Measurements from ENCODE around the gene BSDC1. TPM values are rescaled to one million over a fixed set of nuclear protein-coding genes. Genes with fewer than 3 reads are reported as not detected.

The BSDC1 gene
- polyA plus RNA-seq, 1 donor from 2014 or later: 158 TPM

DNA sequence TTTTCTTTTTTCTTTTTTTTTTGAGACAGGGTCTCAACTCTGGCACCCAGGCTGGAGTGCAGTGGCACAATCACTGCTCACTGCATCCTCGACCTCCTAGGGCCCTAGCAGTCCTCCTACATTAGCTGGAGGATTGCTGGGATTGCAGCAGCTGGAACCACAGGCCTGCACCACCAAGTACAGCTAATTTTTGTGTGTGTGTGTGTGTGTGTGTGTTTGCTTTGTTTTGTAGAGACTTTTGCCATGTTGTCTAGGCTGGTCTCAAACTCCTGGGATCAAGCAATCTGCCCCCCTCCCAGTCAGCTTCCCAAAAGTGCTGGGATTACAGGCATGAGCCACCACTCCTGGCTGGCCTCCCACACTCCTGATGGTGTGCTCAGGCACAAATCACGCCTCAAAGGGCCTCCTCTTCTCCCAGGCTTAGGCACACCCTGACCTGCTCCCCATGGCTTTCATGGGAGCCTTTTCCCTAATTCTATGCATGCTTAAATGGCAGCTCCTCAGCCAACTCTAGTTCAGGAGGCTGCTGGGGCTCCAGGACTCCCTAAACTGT, 41.3 kb downstream of the BSDC1 start:
- peak overlapping the region; percentile 78 for H3K9ac ChIP-seq (ENCODE audit: low read length)
- TF ChIP-seq SMC3 (conservative IDR thresholded peaks at IDR 0.05; ENCODE audit: poor library complexity) (no peak), RAD21 (conservative IDR thresholded peaks at IDR 0.05) (no peak), REST (IDR thresholded peaks at IDR 0.05; ENCODE audit: borderline replicate concordance) (no peak), TAF1 (IDR thresholded peaks at IDR 0.05; ENCODE audit: low read depth) (no peak), EP300 (conservative IDR thresholded peaks at IDR 0.05; ENCODE audit: poor library complexity, severe bottlenecking) (no peak), EZH2 (IDR thresholded peaks at IDR 0.05; ENCODE audit: borderline replicate concordance, insufficient read depth, low read length, poor library complexity, severe bottlenecking) (no peak), MXI1 (conservative IDR thresholded peaks at IDR 0.05; ENCODE audit: poor library complexity, severe bottlenecking) (no peak), POLR2AphosphoS5 (IDR thresholded peaks at IDR 0.05) (no peak)
- TF ChIP-seq, protein P1, sequence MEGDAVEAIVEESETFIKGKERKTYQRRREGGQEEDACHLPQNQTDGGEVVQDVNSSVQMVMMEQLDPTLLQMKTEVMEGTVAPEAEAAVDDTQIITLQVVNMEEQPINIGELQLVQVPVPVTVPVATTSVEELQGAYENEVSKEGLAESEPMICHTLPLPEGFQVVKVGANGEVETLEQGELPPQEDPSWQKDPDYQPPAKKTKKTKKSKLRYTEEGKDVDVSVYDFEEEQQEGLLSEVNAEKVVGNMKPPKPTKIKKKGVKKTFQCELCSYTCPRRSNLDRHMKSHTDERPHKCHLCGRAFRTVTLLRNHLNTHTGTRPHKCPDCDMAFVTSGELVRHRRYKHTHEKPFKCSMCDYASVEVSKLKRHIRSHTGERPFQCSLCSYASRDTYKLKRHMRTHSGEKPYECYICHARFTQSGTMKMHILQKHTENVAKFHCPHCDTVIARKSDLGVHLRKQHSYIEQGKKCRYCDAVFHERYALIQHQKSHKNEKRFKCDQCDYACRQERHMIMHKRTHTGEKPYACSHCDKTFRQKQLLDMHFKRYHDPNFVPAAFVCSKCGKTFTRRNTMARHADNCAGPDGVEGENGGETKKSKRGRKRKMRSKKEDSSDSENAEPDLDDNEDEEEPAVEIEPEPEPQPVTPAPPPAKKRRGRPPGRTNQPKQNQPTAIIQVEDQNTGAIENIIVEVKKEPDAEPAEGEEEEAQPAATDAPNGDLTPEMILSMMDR (IDR thresholded peaks at IDR 0.05; ENCODE audit: poor library complexity, severe bottlenecking): no peak
- no peak overlapping the region for H3K4me3 ChIP-seq (ENCODE audit: low read length)

GRCh38 chr1:32352239-32352745, 41.9 kb downstream of the BSDC1 start:
- Histone ChIP-seq H3F3A (ENCODE audit: insufficient read depth, low read length, poor library complexity, severe bottlenecking) (no peaks in the 10 kb centered on the region), H4K20me1 (ENCODE audit: insufficient read depth) (no peaks in the 10 kb centered on the region), H3K36me3 (ENCODE audit: insufficient read depth, low read length) (no peaks in the 10 kb centered on the region), H3K27me3 (ENCODE audit: insufficient read depth, low read depth, low read length) (no peaks in the 10 kb centered on the region), H3K9ac (ENCODE audit: low read length) (peak overlapping the region; percentile 78), H3K9me2 (ENCODE audit: insufficient read depth, low read length) (no peaks in the 10 kb centered on the region), H3K9me3 (ENCODE audit: low read length) (no peaks in the 10 kb centered on the region), H3K4me3 (ENCODE audit: low read length) (peak overlapping the region; percentile 72), H2AFZ (ENCODE audit: low read depth, low read length) (no peak overlapping the region), H3K4me2 (ENCODE audit: low read length) (peak overlapping the region; percentile 64), H3K27ac (ENCODE audit: low read length) (peak overlapping the region; percentile 40), H3K79me2 (replicated peaks; ENCODE audit: insufficient read depth, low read length) (no peaks in the 10 kb centered on the region)
- TF ChIP-seq, protein P1 (IDR thresholded peaks at IDR 0.05; ENCODE audit: poor library complexity, severe bottlenecking): no peak
- no peak for TF ChIP-seq RAD21 (conservative IDR thresholded peaks at IDR 0.05)

More for the DNA sequence above, 41.3 kb downstream of the BSDC1 start:
- Histone ChIP-seq H2AFZ (ENCODE audit: low read depth, low read length) (no peak overlapping the region), H3K9me2 (ENCODE audit: insufficient read depth, low read length) (no peaks in the 10 kb centered on the region), H3K4me2 (ENCODE audit: low read length) (no peak overlapping the region), H3F3A (ENCODE audit: insufficient read depth, low read length, poor library complexity, severe bottlenecking) (no peaks in the 10 kb centered on the region), H4K20me1 (ENCODE audit: insufficient read depth) (no peaks in the 10 kb centered on the region), H3K36me3 (ENCODE audit: insufficient read depth, low read length) (no peaks in the 10 kb centered on the region), H3K27ac (ENCODE audit: low read length) (no peak overlapping the region), H3K27me3 (ENCODE audit: insufficient read depth, low read depth, low read length) (no peaks in the 10 kb centered on the region), H3K79me2 (replicated peaks; ENCODE audit: insufficient read depth, low read length) (no peaks in the 10 kb centered on the region), H3K9me3 (ENCODE audit: low read length) (no peaks in the 10 kb centered on the region)
